Skeletal muscle cell (primary cell): ENCODE results near the gene FAM107B.
"Not testable (repeated sequence)": the region's sequence is repeated elsewhere in the genome, so short reads cannot be mapped to it uniquely, and the experiment has no call there.

Experiments
- DNase-seq: peaks from one replicate; pipeline ENCODE4 v3.0.0-alpha.2; 2010; ENCODE audit warnings: low read depth
- H3K4me3 ChIP-seq: 2 replicates; pipeline ENCODE4 v1.5.1; 2011; ENCODE audit warnings: low read depth, mild to moderate bottlenecking, control low read depth, low read length, moderate library complexity

Gene FAM107B

DNA sequence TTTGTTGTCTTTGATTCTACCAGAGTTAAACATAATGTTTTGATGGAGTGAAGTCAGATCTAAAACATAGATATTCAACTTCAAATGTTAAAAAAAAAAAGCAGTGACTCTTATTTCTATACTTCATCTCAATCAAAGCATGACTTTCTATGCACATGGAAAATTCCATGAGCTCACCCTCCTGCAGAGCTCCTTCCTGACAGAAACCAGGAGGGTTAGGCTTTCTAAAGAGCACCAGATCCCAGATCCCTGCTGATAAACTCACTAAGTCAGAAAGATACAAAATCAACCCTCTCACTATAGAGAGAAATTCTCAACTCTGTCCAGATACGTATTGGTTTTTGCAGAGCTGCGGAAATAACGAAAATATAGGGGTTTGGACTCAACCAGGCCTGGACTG lies 122.6 kb downstream of the FAM107B start:
- no peak overlapping the region for H3K4me3 ChIP-seq
- DNase-seq, result no peak

DNA sequence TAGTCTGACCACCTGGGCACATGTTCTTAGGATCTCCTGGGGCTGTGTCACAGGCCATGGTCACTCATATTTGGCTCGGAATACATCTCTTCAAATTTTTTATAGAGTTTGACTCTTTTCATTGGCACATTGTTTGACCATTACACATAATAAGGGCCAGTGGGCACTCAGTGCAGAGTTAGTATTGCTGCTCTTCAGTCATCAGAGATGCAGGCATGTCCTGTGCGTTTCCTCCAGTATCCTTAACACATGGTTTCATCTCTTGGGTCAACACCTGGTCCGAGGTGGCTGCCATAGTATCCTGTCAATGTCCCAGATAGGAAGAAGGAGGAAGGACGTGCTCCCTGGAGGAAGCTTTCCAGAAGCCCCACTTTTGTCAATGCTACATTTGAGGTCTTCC lies 125.0 kb downstream of the FAM107B start:
- no peak overlapping the region for H3K4me3 ChIP-seq

GRCh38 chr10:14648946-14649345 lies 125.8 kb downstream of the FAM107B start:
- no peak for DNase-seq
- H3K4me3 ChIP-seq, result no peak overlapping the region

More for the DNA sequence above, 125.0 kb downstream of the FAM107B start:
- DNase-seq, result no peak

- no peak for DNase-seq
- no peak overlapping the region for H3K4me3 ChIP-seq
Measured at GRCh38 chr10:14648005-14648765, 126.5 kb downstream of the FAM107B start.

DNA sequence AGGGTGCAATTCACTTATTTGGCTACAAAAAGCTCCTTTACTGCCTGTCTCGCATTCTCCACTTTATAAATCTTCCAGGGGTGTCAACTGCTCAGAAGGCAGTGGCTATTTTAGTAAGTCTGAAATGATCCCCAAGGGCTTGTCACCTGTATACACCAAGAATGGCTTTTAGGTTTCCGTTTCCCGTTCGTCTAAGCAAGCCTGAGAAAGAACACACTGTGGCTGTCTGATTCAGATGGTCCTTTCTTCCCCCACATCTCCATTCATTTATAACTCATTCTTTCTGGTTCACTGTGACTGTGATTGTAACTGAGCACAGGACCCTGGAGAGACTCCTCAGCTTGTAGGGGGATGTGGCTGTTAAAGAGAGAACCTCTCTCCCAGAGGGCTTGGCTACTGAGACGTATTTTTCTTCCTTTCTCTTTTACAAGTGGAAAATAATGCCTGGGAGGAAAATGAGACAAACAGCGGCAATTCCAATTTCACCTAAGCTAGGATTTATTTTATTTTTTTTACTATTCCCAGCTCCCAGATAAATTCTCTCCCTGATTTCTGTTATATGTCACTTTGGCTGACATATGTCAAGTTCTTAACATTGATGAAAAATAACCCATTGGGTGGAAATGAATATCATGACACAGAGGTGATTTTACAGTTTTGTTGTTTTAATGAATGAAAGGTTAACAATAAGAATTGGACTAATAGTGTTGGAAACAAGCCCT lies 129.3 kb downstream of the FAM107B start:
- DNase-seq, result no peak
- H3K4me3 ChIP-seq, result no peak overlapping the region

- DNase-seq, result no peak
- H3K4me3 ChIP-seq, result no peak overlapping the region
Measured at GRCh38 chr10:14639637-14640036, 135.1 kb downstream of the FAM107B start.

DNA sequence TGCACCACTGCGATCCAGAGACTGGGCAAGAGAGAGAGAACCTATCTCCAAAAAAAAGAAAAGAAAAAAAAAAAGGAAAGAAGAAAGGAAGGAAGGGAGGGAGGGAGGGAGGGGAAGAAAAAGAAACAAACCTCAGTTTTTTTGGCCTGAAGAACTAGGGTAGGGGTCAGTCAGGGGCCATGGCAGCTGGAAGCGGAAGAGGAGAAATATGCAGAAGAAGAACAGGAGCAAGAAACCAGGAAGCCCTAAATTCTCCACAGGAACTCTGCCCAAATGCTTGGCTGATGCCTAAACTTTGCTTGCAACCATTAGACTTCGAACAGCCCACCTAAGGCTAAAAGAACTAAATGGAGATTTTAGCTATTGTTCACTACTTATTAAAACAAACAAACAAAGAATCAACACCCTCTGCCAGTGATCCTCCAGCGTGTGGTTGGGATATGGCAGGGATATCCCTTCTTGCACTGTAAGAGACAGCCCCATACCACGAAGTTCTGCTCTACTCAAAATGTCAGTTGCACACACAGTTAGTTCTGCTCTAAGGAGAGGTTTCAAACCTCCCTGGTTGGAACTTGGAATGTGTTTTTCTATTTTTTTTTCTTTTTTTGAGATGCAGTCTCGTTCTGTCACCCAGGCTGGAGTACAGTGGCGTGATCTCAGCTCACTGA lies 139.5 kb downstream of the FAM107B start:
- DNase-seq, result no peak

DNA sequence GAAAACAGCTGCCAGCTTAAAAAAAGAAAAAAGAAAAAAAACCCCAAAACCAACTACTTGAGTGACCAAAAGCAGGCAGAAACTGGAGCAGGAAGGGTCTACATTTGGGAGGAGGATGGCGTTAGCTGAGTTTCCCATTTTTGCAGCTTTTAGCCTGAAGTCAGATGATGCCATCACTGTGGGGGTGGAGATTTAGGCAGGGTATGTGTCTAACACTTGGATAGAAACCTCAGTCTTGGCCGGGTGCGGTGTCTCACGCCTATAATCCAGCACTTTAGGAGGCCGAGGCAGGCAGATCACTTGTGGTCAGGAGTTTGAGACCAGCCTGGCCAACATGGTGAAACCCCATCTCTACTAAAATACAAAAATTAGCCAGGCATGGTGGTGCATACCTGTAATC lies 140.1 kb downstream of the FAM107B start:
- not testable (repeated sequence) for H3K4me3 ChIP-seq, DNase-seq

More for the DNA sequence above, 139.5 kb downstream of the FAM107B start:
- no peak overlapping the region for H3K4me3 ChIP-seq

DNA sequence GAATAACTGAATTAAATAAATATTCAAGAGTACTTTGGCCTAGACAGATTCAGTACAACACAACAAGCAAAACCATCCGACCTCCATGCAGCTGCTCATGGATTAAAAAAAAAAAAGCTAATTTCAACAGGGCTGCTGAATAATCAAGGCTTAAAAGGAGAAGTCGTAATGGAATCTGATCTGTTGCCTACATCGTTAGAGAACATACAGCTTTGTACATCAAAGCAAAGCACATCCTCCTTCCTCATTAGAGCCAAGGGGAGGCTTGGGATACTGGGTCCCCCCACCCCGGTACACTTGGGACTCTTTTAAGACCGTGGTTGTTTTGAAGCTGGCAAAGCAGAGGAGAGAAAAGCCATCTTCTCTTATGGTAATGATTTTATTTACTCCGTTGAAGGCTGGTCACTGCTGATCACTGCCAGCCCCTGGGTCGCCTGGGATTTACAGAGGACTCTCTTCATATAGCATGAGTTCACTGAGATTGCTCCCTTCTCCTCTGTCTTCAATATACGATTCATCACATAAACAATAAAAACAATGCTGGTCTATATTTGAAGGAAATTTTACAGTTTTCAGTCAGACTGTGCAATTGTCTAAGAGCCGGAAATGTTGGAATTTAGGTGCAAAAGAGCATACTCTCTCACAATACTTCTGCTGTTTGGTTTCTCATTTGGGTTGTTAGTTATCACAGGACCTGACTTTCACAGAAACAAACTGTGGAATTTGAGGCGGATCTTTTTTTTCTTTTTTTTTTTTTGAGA lies 148.8 kb downstream of the FAM107B start:
- DNase-seq, result no peak
- H3K4me3 ChIP-seq, result no peak overlapping the region

DNA sequence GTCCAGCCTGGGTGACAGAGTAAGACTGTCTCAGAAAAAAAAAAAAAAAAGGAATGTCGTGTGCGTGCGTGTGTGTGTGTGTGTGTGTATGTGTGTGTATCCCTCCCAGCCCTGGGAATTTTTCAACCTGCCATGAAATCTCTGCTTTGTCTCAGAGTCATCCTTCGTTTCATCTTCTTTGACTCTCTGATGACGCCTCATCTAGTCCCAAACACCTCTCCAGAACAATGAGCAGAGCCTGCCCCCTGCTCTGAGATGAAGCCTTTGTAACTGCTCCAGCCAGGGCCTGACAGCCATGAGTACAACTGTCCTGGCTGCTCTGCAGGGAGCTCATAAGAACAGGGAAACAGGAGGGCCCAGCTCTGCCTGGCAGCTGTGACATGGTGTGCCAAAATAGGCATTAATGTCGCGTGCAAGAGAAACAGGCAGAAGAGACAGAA lies 149.5 kb downstream of the FAM107B start:
- no peak overlapping the region for H3K4me3 ChIP-seq
- DNase-seq, result no peak

GRCh38 chr10:14624600-14624999 lies 150.1 kb downstream of the FAM107B start:
- DNase-seq, result no peak

GRCh38 chr10:14623931-14624330 lies 150.8 kb downstream of the FAM107B start:
- DNase-seq, result no peak
- no peak overlapping the region for H3K4me3 ChIP-seq

More at GRCh38 chr10:14624600-14624999, 150.1 kb downstream of the FAM107B start:
- no peak overlapping the region for H3K4me3 ChIP-seq

DNA sequence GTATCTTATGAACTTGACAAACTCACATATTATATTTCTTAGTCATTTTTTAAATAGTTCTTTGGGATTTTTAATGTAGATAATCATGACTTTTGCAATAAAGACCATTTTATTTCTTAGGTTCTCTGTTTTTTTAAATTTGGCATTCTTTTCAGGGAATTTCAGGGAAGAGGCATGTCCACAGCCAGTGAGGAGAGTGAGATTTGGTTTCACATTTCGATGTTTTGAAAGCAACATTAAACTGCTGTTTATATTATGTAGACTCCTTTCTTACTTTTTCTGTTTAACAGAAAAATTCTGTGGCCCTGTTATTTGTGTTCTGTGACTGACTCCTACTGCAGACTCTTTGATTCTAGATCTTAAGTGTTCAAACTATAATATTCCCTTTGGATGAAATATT lies 153.7 kb downstream of the FAM107B start:
- H3K4me3 ChIP-seq, result no peak overlapping the region
- DNase-seq, result no peak

GRCh38 chr10:14618674-14619073 lies 156.0 kb downstream of the FAM107B start:
- DNase-seq, result no peak

GRCh38 chr10:14617852-14618251 lies 156.8 kb downstream of the FAM107B start:
- DNase-seq, result no peak
- H3K4me3 ChIP-seq, result no peak overlapping the region

More at GRCh38 chr10:14618674-14619073, 156.0 kb downstream of the FAM107B start:
- H3K4me3 ChIP-seq, result no peak overlapping the region

GRCh38 chr10:14616955-14617730 lies 157.6 kb downstream of the FAM107B start:
- DNase-seq, result no peak
- H3K4me3 ChIP-seq, result no peak overlapping the region

- DNase-seq, result no peak
- H3K4me3 ChIP-seq, result no peak overlapping the region
Measured at GRCh38 chr10:14616465-14616864, 158.2 kb downstream of the FAM107B start.

DNA sequence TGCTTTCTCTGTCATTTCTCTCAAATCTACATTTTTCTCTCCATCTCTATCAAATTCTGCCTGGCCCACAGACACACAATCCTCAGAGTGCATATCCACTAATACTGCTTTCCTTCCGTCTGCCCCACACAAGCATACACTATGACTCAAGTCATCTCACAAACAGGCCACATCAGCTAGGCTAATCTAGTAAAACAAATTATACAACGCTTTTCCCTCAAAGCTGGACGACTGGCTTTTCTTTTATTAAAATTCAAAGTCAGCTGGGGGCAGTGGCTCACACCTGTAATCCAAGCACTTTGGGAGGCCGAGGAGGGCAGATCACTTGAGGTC lies 161.1 kb downstream of the FAM107B start:
- DNase-seq, result no peak
- no peak overlapping the region for H3K4me3 ChIP-seq
